ENCODE results near the gene NAT8.
"Not testable (repeated sequence)": the region's sequence is repeated elsewhere in the genome, so short reads cannot be mapped to it uniquely, and the experiment has no call there.

- TF ChIP-seq, protein P1, sequence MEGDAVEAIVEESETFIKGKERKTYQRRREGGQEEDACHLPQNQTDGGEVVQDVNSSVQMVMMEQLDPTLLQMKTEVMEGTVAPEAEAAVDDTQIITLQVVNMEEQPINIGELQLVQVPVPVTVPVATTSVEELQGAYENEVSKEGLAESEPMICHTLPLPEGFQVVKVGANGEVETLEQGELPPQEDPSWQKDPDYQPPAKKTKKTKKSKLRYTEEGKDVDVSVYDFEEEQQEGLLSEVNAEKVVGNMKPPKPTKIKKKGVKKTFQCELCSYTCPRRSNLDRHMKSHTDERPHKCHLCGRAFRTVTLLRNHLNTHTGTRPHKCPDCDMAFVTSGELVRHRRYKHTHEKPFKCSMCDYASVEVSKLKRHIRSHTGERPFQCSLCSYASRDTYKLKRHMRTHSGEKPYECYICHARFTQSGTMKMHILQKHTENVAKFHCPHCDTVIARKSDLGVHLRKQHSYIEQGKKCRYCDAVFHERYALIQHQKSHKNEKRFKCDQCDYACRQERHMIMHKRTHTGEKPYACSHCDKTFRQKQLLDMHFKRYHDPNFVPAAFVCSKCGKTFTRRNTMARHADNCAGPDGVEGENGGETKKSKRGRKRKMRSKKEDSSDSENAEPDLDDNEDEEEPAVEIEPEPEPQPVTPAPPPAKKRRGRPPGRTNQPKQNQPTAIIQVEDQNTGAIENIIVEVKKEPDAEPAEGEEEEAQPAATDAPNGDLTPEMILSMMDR (IDR thresholded peaks at IDR 0.05) = not testable (repeated sequence)
- not testable (repeated sequence) for TF ChIP-seq ZFX (IDR thresholded peaks at IDR 0.05; ENCODE audit: borderline replicate concordance)
Observed at GRCh38 chr2:73684905-73685304, 42.7 kb upstream of the NAT8 start.
